ENCODE measurements around the gene DDX27.

GRCh38 chr20:49230561-49231133 lies 11.4 kb downstream of the DDX27 start:
- TF ChIP-seq POLR2AphosphoS5 (IDR thresholded peaks at IDR 0.05; ENCODE audit: low read depth, low read length) (no peak), FOXP2 (optimal IDR thresholded peaks at IDR 0.05; ENCODE audit: borderline replicate concordance, extremely low read depth, extremely low read length, insufficient read depth) (no peak)

Measured in PFSK-1 (cell line).